GM18526 (cell line): ENCODE measurements around the gene ANKRD11.

Experiments used
- POLR2A ChIP-seq: IDR thresholded peaks from 3 replicates; pipeline ENCODE4 v1.6.1; 2011; ENCODE audit not compliant: insufficient read length; ENCODE audit errors: extremely low read depth

The ANKRD11 gene

GRCh38 chr16:89293276-89294143 lies 196.9 kb downstream of the ANKRD11 start:
- TF ChIP-seq POLR2A = no peak

DNA sequence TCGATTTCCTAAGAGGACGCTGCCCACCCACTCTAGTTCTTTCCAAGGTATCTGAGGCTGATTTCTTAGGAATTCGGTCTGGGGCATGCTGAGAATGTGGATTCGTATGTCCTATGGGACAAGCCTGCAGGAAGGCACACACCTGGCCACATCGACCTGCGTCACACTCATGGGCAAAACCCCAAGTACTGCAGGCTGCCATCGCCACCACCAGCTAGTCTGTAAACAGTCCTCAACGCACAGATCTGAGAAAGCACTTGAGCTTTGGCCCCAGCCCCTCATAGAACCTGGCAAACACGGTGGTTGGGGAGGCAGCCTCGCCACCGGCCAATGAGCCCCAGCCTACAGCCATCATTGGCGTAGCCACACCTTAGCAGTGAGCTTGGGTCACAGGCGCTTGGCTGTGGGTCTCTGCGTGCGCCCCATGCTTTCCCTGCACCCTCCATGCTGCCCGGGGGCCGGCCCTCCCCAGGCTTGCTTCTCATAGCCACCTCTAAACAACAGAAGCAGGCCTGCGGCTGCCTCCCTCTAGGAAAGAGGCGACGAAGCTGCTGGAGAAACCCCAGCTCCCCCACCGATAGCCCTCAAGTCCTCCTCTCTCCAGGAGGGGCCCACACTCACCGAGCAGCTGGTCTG lies 197.8 kb downstream of the ANKRD11 start:
- TF ChIP-seq POLR2A = no peak

DNA sequence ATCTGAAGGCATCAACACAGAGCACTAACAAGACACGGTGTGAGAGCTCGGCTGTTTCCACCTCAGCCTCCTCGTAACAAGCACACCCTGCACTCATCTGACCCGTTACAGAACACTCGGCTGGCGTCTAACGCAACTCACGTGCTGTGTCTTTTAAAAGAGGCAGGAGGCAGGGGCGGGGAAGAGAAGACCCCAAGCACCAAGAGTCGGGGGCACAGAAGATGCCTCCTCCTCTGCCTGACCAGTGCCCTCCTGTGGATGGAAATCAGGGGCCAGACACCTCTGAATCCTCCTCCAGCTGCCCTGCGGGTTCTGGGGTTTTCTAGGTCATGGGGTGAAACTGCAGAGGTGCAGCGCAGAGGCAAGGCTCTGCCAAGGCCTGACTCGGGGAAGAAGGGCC lies 198.6 kb downstream of the ANKRD11 start:
- TF ChIP-seq POLR2A = no peak

GRCh38 chr16:89291363-89291762 lies 199.0 kb downstream of the ANKRD11 start:
- TF ChIP-seq POLR2A = no peak

- TF ChIP-seq POLR2A = no peak
These were observed 199.5 kb downstream of the ANKRD11 start for GRCh38 chr16:89290887-89291286.

DNA sequence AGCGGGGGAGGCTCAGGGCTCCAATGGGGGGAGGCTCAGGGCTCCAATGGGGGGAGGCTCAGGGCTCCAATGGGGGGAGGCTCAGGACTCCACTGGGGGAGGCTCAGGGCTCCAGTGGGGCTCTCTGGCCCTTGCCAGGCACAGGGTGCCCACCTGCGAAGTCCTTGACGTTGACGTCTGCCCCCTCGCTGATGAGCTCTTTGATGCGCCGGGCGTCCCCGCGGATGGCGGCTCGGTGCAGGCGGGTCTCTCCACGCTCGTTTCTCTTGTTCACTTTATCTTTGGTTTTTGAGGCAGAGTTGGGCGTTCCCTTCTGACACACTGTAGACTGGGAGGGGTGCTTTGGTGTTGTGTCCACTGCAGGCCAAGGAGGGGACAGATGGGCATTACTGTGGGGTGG lies 199.9 kb downstream of the ANKRD11 start:
- no peak for TF ChIP-seq POLR2A

GRCh38 chr16:89289428-89290395 lies 200.6 kb downstream of the ANKRD11 start:
- no peak for TF ChIP-seq POLR2A

DNA sequence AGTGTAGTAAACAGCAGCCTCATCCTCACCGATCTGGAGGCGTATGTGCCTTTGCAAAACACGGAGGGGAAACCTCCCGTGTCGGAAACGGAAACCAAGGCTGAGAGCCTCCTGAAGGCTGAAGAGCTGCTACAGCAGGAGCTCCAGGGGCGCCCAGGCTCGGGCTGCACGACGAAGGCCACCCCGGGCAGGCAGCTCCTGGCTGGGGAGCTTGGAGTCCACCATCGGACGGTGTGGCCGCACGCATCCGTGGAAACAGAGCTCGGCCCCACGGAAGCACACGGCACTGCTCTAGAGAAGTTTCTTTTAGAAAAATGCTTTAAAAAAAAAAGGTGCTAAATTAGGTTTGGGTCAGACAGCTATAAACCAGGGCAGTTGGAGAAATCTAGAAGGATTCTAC lies 201.4 kb downstream of the ANKRD11 start:
- no peak for TF ChIP-seq POLR2A

GRCh38 chr16:89288577-89288844 lies 201.8 kb downstream of the ANKRD11 start:
- TF ChIP-seq POLR2A = no peak

DNA sequence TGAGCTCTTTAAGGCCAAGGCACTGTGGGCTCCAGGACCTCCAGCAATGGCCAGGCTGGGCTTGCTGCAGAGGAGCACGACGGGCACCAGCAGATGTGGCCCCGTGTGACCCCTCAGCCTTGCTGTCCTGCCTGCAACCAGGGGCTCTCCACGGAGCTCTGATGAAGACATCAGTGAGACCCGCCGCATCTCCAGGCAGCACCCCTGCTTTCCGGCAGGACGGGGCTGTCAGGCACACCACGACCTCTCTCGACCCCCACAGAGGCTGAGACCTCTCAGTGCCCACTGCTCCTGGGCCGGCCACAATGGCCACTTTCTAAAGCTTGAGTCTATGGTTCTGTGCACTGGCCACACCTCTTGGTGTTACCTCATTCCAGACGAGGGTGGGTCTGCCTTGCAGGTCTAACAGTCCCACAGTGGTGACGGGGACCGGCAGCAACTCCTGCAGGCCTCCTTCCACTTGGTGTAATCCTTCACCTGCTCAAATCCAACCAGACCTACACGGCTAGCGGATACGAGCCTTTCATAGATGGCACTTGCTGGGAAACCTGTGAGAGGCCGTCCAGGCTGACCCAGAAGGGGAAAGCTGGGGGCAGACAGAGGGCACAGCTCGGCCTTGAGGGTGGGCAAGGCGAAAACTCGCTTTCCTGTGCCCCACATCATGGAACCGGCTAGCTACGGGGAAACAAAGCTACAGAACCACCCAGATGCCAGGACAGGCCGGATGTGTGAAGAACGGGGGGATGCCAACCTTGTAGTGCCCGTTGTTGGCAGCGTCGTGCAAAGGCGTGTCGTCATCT lies 202.4 kb downstream of the ANKRD11 start:
- TF ChIP-seq POLR2A = no peak

- no peak for TF ChIP-seq POLR2A
These were observed 204.3 kb downstream of the ANKRD11 start for GRCh38 chr16:89286096-89286495.

DNA sequence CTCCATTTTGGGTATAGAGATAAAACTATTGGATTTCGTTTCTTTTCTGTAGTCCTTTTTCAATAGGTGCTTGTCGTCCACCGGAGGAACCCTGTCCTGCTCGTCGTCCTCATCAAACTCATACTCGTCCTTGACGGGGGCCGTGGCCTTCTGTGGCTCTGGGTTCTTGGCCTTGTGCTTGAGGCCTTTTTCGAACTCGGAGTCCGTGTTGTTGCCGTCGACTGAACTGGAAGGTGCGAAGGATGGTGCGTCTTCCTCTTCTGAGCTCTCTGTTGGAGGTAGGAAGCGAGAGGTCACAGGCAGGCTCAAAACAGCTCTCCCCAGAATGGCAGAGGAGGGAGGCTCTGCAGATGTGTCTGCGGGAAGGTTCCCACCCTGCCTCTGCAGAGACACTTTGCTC lies 205.0 kb downstream of the ANKRD11 start:
- no peak for TF ChIP-seq POLR2A

DNA sequence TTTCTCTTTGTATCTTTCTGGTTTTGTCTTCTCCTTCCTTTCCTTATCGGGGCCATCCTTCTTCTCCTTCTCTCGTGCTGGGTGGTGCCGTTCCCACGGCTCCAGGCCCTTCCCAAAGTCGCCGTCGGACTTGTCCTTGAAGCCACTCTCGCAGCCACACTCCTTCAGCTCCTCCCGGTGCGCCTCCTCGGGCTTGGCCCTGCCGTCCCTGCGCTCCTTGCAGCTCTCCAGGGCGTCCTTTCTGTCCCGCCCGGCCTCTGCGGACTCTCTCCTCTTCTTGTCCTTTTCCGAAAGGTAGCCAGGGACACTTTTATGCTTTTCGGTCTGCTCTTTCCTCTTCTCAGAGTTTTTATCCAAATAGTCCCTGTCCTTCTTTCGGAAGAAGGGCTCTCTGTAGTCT lies 206.9 kb downstream of the ANKRD11 start:
- TF ChIP-seq POLR2A = no peak

- TF ChIP-seq POLR2A = no peak
These were observed 207.8 kb downstream of the ANKRD11 start for GRCh38 chr16:89282523-89282922.

GRCh38 chr16:89281829-89282228 lies 208.5 kb downstream of the ANKRD11 start:
- TF ChIP-seq POLR2A = no peak

DNA sequence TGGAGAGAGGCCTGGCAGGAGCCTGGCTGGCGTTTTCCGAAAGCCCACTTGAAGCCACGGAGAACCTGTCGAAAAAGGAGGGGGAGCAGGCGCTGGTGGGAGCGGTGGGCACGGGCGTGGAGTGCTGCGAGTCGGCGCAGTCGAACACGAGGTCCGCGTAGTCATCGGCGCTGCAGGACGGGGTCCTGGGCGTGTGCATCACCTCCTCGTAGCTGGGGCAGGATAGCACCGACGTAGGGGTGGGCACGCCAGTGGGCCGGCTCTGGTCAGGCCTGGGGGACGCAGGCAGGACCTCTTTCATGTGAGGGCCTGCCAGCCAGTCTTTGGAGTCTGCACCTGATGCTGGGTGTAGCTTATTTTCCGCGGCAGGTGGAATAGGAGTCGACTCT lies 209.2 kb downstream of the ANKRD11 start:
- TF ChIP-seq POLR2A = no peak
